Measurements from ENCODE around the gene RAP1GAP.

The RAP1GAP gene

DNA sequence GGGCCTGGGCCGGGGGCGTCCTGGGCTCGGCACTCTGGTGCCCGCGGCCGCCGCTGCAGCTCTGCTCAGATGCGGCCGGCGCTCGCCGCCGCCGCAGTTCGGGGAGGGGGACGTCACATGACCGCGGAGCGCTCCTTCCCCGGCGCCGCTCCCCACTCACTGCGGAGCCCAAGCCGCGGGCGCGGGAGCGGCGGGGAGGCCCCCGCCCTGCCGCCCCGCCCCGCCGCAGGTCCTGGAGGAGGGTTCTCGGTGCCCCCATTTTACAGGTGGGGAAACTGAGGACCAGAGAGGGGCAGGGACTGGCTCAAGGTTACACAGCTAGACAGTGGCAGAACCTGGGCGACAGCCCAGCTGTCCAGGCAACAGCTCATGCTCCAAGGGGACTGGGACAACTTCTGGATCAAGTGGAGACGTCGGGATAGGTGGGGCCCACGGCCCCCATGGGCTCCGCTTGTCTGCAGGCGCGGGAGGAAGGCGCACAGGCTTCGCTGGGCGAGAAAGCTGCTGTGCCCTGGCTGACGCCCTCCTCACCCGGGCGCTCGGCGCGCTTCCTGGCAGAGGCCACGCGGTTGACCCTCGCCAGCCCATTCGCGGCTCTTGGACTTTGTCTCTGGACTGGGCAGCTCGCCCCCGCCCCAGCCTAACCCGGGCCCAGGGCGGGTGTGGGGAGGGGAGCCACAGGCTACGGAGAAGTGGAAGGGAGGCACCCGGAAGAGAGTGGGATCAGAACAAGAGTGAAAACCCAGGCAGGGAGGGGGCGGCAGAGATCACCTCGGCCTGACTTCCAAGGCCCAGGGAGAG, at the start of gene RAP1GAP:
TSS of gene RAP1GAP (minus strand) at position 100 of the 801 bp plus-strand sequence. CDS start 49,325 bp downstream, outside the sequence.
- peak; percentile 80 for DNase-seq

GRCh38 chr1:21716169-21716568, 47.0 kb upstream of the RAP1GAP start:
- DNase-seq: no peak

- no peak for DNase-seq
Measured at GRCh38 chr1:21707891-21708290, 38.7 kb upstream of the RAP1GAP start.

- DNase-seq: no peak
Measured at GRCh38 chr1:21707086-21707840, 38.1 kb upstream of the RAP1GAP start.

DNA sequence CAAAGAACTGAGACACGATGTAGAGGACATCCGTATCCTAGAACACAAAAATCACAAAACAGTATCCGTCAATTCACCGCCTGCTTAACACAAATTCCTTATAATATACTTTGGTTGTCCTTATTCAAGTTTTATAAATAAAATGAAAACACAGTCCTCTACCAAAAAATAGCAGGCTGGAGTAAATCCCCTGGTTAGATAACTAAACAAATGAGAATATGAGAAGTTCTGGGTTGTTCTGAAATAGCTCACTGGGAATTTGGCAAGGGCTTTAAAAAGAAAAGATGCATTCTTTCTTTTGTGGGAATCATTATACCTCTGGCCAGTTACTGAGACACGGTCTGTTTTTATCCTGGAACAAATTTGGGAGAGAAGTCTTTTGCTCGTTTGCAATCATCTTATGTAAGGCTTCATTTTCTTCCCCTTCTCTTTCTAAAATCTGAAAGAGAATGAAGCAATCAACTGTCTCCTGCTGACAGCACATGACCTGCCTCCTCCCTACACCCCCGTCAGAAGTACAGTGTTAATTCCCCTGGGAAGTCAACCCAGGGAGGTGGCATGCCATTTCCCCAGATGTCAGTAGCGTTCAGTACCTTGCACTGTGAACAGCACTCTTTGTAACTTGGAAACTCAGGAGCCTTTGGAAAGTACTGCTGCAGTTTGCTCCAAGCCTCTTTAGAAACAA, 37.1 kb upstream of the RAP1GAP start:
- DNase-seq: no peak

DNA sequence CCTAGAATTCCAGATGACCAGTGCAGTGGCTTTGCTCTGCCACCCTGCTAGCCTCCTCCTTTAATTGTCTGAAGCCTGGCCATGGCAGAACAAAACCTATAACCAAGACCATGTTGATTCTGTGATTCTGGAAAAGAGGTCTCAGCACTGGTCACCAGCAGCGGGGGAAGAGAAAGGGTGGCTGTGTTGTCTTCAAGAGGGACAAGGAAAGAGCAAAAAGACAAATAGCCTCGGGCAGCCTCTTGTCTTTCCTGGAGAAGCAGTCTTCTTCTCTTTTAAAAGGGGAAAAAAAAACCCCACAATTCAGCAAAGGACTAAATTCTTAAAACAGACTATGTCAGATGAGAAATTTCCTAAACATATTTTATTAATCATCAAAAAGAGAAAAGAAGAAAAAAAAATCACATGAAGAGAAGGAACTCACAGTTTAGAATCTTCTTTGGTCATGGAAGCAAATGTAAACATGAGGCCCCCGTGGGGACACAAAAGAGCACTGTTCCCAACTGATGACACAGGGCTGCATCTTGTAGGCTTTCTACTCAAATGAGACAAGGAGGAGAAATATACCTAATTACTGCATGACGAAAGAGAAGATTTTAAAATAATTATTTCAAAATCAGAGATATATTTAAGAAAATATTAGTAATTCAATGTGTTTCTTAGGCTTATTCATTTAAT, 36.3 kb upstream of the RAP1GAP start:
- DNase-seq: no peak

- DNase-seq: no peak
Measured at GRCh38 chr1:21704145-21704544, 35.0 kb upstream of the RAP1GAP start.

DNA sequence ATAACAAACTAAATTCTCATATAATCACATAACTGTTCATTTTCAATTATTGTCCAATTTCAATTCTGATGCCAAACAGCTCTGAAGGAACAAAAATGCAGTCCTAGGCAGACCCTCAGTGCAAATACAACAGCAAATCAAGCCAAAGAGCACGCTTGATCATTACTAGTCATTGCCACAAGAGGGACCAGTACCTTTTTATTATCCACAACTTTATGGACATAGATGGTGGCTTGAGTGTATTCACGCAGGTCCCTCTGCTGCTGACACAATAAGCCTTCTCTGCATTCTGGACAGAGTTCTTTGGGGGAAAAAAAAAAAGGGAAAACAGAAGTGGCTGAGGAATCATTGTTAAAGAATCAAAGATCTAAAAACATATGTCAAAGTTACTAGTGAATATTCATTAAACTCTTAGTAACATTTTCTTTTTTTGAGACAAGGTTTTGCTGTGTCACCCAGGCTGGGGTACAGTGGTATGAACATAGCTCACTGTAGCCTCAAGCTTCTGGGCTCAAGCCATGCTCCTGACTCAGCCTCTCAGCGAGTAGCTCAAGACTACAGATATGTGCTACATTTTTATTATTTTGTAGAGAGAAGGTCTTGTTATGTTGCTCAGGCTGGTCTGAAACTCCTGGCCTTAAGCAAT, 34.3 kb upstream of the RAP1GAP start:
- DNase-seq: peak; percentile 64

DNA sequence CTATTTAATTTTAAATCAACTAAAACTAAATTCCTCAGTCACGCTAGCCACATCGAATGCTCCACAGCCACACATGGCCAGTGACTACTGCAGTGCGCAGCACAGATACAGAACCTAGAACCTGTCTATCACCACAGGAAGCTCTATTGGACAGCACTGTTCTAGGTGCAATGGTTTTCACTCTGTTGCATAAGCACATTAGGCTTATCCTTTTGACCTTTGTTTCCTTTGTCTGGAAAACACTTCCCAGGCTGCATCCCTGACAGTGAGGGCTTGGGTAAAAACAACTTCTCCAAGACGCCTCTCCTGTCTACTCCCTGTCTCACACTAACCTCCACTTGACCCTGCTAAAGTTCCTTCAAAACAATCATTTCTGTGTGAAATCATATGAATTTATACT, 33.6 kb upstream of the RAP1GAP start:
- no peak for DNase-seq

DNA sequence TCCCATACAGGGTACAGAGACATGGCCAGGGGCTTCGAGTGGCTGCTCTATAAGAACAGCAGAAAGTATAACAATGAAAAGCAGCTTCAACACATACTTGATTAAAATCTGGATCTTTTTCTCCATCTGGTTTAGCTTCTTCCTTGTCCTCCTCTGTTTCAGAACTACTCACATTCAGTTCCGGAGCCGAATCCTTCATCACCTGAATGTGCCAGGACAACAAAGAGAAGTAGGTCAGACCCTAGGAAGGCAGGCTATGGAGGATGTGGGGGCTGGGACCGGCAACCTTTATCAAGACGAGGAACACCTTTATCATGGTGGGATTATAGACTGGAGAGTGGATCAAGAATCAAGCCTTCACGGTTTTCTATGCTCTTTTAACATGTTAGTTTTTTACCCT, 32.2 kb upstream of the RAP1GAP start:
- no peak for DNase-seq

GRCh38 chr1:21700094-21700493, 30.9 kb upstream of the RAP1GAP start:
- no peak for DNase-seq

DNA sequence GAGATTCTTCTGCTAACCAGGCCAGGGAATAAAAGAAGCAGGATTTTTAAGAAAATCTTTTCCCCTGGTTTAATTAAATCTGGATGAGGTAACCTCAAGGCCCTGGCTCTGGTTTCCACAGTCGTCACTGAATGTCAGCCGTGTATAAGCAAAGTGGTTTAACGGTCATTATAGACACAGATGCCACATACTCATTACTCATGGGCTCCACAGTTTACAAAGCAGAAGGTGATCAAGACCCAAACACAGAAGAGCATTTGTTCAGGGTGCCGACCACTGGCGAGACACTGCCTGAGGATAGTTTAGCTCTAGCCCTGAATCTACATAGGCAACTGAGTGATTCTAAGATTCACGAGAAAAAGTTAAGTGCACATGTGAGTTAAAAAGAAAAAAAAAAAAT, 27.8 kb upstream of the RAP1GAP start:
- DNase-seq: no peak

GRCh38 chr1:21693732-21694131, 24.6 kb upstream of the RAP1GAP start:
- no peak for DNase-seq

DNA sequence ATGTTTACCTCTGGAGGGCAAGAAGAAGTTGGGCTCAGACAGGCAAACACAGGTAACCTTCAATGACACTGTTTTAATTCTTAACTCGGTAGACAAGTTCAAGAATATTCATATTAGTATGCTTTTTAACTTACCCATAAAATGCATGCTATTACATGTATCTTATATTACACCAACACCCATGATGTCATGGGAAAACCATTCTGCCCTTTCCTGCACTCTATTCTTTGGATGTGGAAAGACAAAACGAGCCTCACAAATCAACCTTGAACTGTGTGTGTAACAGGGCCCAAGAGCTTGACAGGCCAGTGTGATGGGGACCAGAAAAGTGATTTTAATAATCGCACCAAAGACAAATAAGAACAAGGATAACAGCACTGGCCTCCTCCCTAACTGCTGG, 22.6 kb upstream of the RAP1GAP start:
- DNase-seq: no peak

DNA sequence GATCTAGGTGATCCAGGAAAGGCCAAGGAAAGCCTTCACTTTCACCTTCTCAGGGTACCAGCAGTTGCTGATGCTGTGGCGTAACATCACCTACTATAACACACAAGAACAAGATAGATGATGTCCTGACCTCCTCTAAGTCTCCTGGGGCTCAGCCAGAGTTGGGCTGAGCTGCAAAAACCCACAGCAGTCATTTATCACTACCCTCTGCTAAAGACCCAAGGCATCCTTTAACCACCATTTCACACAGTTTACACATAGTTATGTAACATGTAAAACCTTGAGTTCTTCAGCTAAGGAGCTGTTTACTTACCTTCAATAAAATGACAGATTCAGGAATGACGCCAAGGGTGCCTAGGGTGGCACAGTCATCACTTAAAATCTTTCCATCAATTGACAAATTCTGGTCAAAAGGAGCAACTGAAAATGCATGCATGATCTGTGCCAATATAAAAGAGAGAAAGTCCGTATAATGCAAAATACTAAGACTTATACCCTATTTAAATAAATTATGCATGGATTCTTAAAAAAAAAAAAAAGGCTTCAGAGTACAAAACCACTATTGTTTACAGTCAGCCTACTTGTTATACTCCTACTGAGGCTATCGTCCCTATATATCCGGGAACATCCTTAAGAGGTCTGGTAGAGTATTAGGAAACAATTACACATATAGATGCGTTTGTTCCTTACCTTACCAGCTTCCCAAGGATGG, 20.7 kb upstream of the RAP1GAP start:
- no peak for DNase-seq

DNA sequence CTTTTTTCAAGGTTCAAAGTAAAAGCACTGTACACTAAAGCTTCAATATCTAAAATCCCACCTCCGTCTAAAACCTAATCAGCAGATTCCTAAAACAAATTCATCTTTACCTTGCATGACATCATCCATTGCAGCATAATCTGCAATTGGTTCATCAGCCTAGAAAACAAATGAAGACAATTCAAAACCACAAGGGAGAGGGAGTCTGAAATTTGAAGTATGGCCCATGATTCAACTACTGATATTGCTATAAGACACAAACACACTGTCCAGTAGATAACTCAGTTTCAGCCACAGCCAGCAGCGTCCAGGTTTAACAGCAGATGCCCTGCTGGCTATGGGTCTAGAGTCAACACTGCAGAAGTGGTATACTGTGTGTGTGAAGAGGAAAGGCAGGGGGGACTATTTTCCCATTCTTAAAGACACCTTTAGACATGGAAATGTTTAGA, 17.9 kb upstream of the RAP1GAP start:
- no peak for DNase-seq

GRCh38 chr1:21685946-21686678, 17.0 kb upstream of the RAP1GAP start:
- DNase-seq: no peak

- DNase-seq: no peak
Measured at GRCh38 chr1:21681426-21681825, 12.3 kb upstream of the RAP1GAP start.

DNA sequence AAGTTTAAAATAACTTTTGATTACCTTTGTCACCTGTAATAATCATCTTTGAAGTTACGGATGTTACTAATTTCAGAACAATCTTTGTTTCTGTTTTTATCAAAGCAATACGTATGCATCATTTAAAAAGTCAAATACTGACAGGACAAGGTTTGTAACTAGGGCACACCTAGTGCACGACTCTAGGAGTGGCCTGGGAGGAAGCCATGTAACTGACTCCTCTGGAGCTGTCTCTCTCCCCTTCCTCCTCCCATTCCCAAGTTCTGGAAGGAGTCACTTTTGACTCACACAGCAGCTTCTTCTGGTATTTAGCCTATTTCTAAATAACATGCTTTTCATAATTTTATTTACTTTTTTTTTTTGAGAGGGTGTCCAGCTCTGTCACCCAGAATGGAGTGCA, 11.8 kb upstream of the RAP1GAP start:
- no peak for DNase-seq

DNA sequence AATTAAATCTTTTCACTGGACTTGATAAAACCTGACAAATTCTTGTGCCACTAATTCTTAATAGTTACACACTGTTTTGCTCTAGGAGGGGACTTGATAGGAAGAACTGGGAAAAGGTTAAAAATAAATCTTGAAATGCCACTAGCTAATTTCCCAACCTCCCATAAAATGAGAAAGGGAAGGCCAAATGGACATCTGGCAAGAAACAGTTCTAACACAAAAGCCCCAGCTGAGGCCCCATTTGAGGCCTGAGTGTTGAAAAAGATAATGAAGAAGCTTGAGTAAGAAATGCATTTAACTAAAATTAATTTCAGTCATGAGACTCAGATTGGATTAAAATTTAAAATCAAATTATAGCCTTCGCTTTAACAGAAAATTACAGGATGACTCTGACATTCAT, 11.2 kb upstream of the RAP1GAP start:
- no peak for DNase-seq

DNA sequence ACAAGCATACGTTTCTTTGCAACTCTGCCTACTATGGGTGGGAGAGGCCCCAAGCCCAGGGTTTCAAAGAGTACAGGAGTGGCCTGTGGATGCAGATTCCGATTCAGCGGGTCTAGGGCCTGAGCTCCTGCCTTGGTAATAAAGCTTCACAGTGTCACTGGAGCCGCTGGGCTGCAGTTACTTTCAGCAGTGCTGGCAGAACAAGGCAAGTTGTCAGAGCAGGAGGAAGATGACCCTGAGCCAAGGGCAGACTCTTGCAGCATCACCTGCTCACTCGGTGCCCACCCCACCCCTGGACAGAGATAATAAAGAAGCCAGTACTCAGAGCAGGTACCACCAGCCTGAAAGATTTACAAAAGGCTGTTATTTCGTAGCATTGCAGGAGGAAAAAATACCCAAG, 8.0 kb upstream of the RAP1GAP start:
- DNase-seq: no peak

All from DMS53 (cell line).